Esophagus mucosa (tissue), 1 donor: ENCODE measurements around the gene AHDC1. TPM values are rescaled to one million over a fixed set of nuclear protein-coding genes. Genes with fewer than 3 reads are reported as not detected.
A peak's percentile ranks its signal among the peaks of the same experiment; 100 is the strongest.
"Not testable (repeated sequence)": the region's sequence is repeated elsewhere in the genome, so short reads cannot be mapped to it uniquely, and the experiment has no call there.

Source experiments
- ATAC-seq: fragments of 200-7000 bp; cut with Tn5 transposase; one replicate; pipeline ENCODE4 v1.9.1; 2020
- total RNA-seq: library from RNA; stranded (reverse); gene quantifications from one replicate; pipeline ENCODE4 v1.2.4, GENCODE V29; 2023
- donor health status: DM: yes; HTN: yes; CAD: no.

Gene AHDC1
- total RNA-seq, 1 donor from 2014 or later, result 51.7 TPM

- no peak for ATAC-seq
Measured at GRCh38 chr1:27550510-27551169, 53.3 kb downstream of the AHDC1 start.

GRCh38 chr1:27549807-27550408 lies 54.0 kb downstream of the AHDC1 start:
- no peak for ATAC-seq

GRCh38 chr1:27548858-27549719 lies 54.9 kb downstream of the AHDC1 start:
- ATAC-seq, result no peak

GRCh38 chr1:27548136-27548853 lies 55.6 kb downstream of the AHDC1 start:
- ATAC-seq, result no peak

- ATAC-seq, result no peak
Measured at GRCh38 chr1:27547220-27548116, 56.5 kb downstream of the AHDC1 start.

GRCh38 chr1:27545876-27546275 lies 58.1 kb downstream of the AHDC1 start:
- ATAC-seq, result no peak

GRCh38 chr1:27545271-27545670 lies 58.7 kb downstream of the AHDC1 start:
- ATAC-seq, result no peak

- ATAC-seq, result no peak
Measured at GRCh38 chr1:27544834-27545233, 59.1 kb downstream of the AHDC1 start.

- ATAC-seq, result no peak
Measured at GRCh38 chr1:27543284-27543683, 60.7 kb downstream of the AHDC1 start.

GRCh38 chr1:27542463-27543273 lies 61.3 kb downstream of the AHDC1 start:
- ATAC-seq, result peak; percentile 90

- peak; percentile 38 for ATAC-seq
Measured at GRCh38 chr1:27539901-27540861, 63.8 kb downstream of the AHDC1 start.

GRCh38 chr1:27538793-27539192 lies 65.2 kb downstream of the AHDC1 start:
- ATAC-seq, result no peak

- ATAC-seq, result not testable (repeated sequence)
Measured at GRCh38 chr1:27538305-27538676, 65.7 kb downstream of the AHDC1 start.

GRCh38 chr1:27536767-27537166 lies 67.2 kb downstream of the AHDC1 start:
- ATAC-seq, result peak; percentile 24

- ATAC-seq, result no peak
Measured at GRCh38 chr1:27536010-27536757, 67.8 kb downstream of the AHDC1 start.

- peak; percentile 73 for ATAC-seq
Measured at GRCh38 chr1:27535386-27535785, 68.6 kb downstream of the AHDC1 start.

- ATAC-seq, result no peak
Measured at GRCh38 chr1:27531959-27532685, 71.8 kb downstream of the AHDC1 start.

- ATAC-seq, result no peak
Measured at GRCh38 chr1:27530192-27530591, 73.8 kb downstream of the AHDC1 start.
